DOHH2 (cell line): ENCODE measurements around the gene ALS2CL.

ENCODE experiments used
- EZH2phosphoT487 ChIP-seq: fragments of 200-600 bp; sonication (generic); IDR thresholded peaks from 2 replicates; pipeline ENCODE4 v1.6.1; 2017; ENCODE audit warnings: borderline replicate concordance, mild to moderate bottlenecking, antibody characterized with exemption, low read length, moderate library complexity, mixed read lengths
- TF ChIP-seq, protein P1 (sequence below): fragments of 200-600 bp; sonication (generic); IDR thresholded peaks from one replicate; pipeline ENCODE4 v1.5.1; 2014; ENCODE audit warnings: antibody characterized with exemption, mild to moderate bottlenecking, low read depth, low read length; ENCODE audit not compliant: poor library complexity, severe bottlenecking

DNA sequence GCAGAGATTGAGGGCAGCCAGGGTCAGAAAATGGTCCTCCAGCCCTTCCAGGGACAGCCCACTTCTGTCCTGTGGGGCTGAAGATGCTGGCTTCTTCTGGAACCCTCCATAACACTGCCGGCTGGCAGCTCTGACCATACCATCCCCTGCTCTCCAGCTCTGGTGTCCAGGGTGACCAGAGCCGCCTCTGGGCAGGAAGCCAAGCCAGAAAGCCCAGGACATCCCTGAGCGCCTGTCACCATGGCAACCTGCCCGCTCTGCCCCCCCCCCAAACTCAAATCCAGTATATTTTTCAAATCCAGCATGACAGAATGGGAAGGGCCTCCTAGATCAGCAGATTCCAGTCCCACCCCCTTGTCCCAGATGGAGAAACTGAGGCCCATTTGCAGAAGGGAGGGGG is 7.3 kb upstream of the ALS2CL start:
- TF ChIP-seq, protein P1, sequence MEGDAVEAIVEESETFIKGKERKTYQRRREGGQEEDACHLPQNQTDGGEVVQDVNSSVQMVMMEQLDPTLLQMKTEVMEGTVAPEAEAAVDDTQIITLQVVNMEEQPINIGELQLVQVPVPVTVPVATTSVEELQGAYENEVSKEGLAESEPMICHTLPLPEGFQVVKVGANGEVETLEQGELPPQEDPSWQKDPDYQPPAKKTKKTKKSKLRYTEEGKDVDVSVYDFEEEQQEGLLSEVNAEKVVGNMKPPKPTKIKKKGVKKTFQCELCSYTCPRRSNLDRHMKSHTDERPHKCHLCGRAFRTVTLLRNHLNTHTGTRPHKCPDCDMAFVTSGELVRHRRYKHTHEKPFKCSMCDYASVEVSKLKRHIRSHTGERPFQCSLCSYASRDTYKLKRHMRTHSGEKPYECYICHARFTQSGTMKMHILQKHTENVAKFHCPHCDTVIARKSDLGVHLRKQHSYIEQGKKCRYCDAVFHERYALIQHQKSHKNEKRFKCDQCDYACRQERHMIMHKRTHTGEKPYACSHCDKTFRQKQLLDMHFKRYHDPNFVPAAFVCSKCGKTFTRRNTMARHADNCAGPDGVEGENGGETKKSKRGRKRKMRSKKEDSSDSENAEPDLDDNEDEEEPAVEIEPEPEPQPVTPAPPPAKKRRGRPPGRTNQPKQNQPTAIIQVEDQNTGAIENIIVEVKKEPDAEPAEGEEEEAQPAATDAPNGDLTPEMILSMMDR: no peak
- TF ChIP-seq EZH2phosphoT487: no peak
